Panc1 (cell line): ENCODE results near the gene OMD. TPM values are rescaled to one million over a fixed set of nuclear protein-coding genes. Genes with fewer than 3 reads are reported as not detected.

Experiments
- ATAC-seq: fragments of 200-7000 bp; cut with Tn5 transposase; 2 replicates; pipeline ENCODE4 v1.9.1; 2020; ENCODE audit warnings: mild to moderate bottlenecking, moderate library complexity
- BruUV-seq: library from RNA; stranded (reverse); fragments of 400-500 nt; replicated peaks from 2 replicates; lab custom pipeline; 2021; lab: Mats Ljungman, UMichigan
- CTCF ChIA-PET: fragments of 300-600 bp; sonication (Branson Sonifier 250); formaldehyde crosslinking; loops from one replicate; lab custom pipeline; 2022; ENCODE audit warnings: antibody characterized with exemption; lab: Charles Lee
- POLR2A ChIA-PET: fragments of 300-600 bp; sonication (Branson Sonifier 250); formaldehyde crosslinking; loops from one replicate; lab custom pipeline; 2022; ENCODE audit warnings: antibody characterized with exemption; lab: Charles Lee
- DNase-seq: peaks from one replicate; pipeline ENCODE4 v3.0.0-alpha.2; 2010; ENCODE audit warnings: low read depth, low spot score
- H3K27ac ChIP-seq: 2 replicates; pipeline ENCODE4 v1.5.1; 2011; ENCODE audit warnings: mild to moderate bottlenecking, low read length, inconsistent platforms
- H3K27me3 ChIP-seq: fragments of 200-500 bp; sonication (Bioruptor generic); 2 replicates; pipeline ENCODE4 v1.6.0; 2014; ENCODE audit warnings: low read length, inconsistent platforms; ENCODE audit not compliant: control insufficient read depth, insufficient read depth
- H3K36me3 ChIP-seq: fragments of 200-500 bp; sonication (Bioruptor generic); 2 replicates; pipeline ENCODE4 v1.5.1; 2014; ENCODE audit warnings: inconsistent platforms, mild to moderate bottlenecking, low read length, moderate library complexity; ENCODE audit not compliant: control insufficient read depth, insufficient read depth
- H3K4me1 ChIP-seq: 2 replicates; pipeline ENCODE4 v1.5.1; 2011; ENCODE audit warnings: inconsistent platforms, mild to moderate bottlenecking, low read length, moderate library complexity; ENCODE audit not compliant: control insufficient read depth, insufficient read depth
- H3K4me3 ChIP-seq, 2 experiments: 2 replicates each; pipeline ENCODE4 v1.5.1; 2011 to 2012; ENCODE audit warnings: low read depth in 2 of 2, low read length in 2 of 2, mild to moderate bottlenecking in 2 of 2, inconsistent platforms in 1 of 2, moderate library complexity in 1 of 2
- H3K9me3 ChIP-seq: fragments of 200-500 bp; sonication (Bioruptor generic); 2 replicates; pipeline ENCODE4 v1.5.1; 2014; ENCODE audit warnings: low read depth, mild to moderate bottlenecking, inconsistent platforms, low read length, moderate library complexity; ENCODE audit not compliant: control insufficient read depth, insufficient read depth
- POLR2AphosphoS5 ChIP-seq: IDR thresholded peaks from 2 replicates; pipeline ENCODE4 v1.6.1; 2012; ENCODE audit warnings: mild to moderate bottlenecking, low read depth, low read length, moderate library complexity
- SIN3A ChIP-seq: IDR thresholded peaks from 2 replicates; pipeline ENCODE4 v1.6.1; 2012; ENCODE audit warnings: low read depth, mild to moderate bottlenecking, low read length, moderate library complexity, borderline replicate concordance; ENCODE audit not compliant: insufficient read depth
- TCF7L2 ChIP-seq: IDR thresholded peaks from 2 replicates; pipeline ENCODE4 v1.6.1; 2011; ENCODE audit warnings: mild to moderate bottlenecking, low read depth, low read length, inconsistent platforms
- in situ Hi-C: cut with HindIII; loops from 2 replicates; pipeline ENCODE4 v1.10.0; 2016; ENCODE audit warnings: low sequenced_read_pairs, low pct_unique_long_range_greater_than_20kb
- intact Hi-C: fragments of 100-400 bp; cut with micrococcal nuclease; formaldehyde crosslinking; loops from one replicate; pipeline ENCODE4 v1.10.0; 2022; ENCODE audit not compliant: unreplicated experiment
- total RNA-seq: library from RNA; stranded (reverse); gene quantifications from one replicate; pipeline ENCODE4 v1.2.1, GENCODE V29; 2021; ENCODE audit not compliant: unreplicated experiment
- TF ChIP-seq, protein P1 (sequence below): fragments of 450-650 bp; IDR thresholded peaks from 2 replicates; pipeline ENCODE4 v1.5.1; 2017; ENCODE audit warnings: mild to moderate bottlenecking
- TF ChIP-seq, protein P2 (sequence below), 2 experiments: IDR thresholded peaks; 2 replicates each; pipeline ENCODE4 v1.6.1; 2011 to 2012; ENCODE audit warnings: low read depth in 2 of 2, control low read depth in 1 of 2, low read length in 1 of 2, mild to moderate bottlenecking in 1 of 2, moderate library complexity in 1 of 2; ENCODE audit not compliant: insufficient read depth in 1 of 2

The OMD gene
- total RNA-seq, 1 experiment from 2014 or later, result not detected

DNA sequence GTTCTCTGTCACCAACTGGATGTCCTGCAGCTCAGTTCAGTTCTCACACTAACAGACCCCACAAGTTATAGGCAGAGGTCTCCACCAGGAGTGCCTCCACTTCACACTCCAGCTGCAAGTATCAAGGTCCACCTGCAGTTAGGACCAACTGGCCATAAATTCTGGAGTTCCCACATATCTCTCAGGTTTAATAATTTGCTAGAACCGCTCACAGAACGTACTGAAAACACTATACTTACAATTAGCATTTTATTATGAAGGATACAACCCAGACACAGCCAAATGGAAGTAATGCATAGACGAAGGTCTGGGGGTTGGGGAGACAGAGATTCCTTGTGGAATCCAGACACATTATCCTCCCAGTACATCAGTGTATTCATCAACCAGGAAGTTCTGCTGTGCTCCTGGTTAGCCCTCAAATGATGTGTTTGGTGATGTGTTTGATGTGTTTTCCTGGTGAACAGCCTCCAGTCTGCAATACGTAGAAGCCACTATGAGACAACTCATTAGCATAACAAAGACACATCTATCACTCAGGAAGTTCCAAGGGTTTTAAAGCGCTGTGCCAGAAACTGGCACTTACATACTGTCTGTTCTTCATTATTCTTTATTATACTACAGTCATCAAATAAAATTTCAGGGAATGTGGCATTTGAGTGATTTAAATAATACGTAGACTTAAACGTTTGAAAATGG lies 45.3 kb downstream of the OMD start:
- DNase-seq (no peak), ATAC-seq (no peak)
- no peaks in the 10 kb centered on the region for H3K27me3 ChIP-seq
- no peaks in the 10 kb centered on the region for H3K9me3 ChIP-seq
- no peaks in the 10 kb centered on the region; the same call in 1 of the 2 replicates for H3K36me3 ChIP-seq
- ChIA-PET POLR2A (no interaction called here), CTCF (no interaction called here)
- TF ChIP-seq TCF7L2 (no peak), POLR2AphosphoS5 (no peak), SIN3A (no peak)
- TF ChIP-seq, protein P1, sequence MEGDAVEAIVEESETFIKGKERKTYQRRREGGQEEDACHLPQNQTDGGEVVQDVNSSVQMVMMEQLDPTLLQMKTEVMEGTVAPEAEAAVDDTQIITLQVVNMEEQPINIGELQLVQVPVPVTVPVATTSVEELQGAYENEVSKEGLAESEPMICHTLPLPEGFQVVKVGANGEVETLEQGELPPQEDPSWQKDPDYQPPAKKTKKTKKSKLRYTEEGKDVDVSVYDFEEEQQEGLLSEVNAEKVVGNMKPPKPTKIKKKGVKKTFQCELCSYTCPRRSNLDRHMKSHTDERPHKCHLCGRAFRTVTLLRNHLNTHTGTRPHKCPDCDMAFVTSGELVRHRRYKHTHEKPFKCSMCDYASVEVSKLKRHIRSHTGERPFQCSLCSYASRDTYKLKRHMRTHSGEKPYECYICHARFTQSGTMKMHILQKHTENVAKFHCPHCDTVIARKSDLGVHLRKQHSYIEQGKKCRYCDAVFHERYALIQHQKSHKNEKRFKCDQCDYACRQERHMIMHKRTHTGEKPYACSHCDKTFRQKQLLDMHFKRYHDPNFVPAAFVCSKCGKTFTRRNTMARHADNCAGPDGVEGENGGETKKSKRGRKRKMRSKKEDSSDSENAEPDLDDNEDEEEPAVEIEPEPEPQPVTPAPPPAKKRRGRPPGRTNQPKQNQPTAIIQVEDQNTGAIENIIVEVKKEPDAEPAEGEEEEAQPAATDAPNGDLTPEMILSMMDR, result no peak
- TF ChIP-seq, protein P2, sequence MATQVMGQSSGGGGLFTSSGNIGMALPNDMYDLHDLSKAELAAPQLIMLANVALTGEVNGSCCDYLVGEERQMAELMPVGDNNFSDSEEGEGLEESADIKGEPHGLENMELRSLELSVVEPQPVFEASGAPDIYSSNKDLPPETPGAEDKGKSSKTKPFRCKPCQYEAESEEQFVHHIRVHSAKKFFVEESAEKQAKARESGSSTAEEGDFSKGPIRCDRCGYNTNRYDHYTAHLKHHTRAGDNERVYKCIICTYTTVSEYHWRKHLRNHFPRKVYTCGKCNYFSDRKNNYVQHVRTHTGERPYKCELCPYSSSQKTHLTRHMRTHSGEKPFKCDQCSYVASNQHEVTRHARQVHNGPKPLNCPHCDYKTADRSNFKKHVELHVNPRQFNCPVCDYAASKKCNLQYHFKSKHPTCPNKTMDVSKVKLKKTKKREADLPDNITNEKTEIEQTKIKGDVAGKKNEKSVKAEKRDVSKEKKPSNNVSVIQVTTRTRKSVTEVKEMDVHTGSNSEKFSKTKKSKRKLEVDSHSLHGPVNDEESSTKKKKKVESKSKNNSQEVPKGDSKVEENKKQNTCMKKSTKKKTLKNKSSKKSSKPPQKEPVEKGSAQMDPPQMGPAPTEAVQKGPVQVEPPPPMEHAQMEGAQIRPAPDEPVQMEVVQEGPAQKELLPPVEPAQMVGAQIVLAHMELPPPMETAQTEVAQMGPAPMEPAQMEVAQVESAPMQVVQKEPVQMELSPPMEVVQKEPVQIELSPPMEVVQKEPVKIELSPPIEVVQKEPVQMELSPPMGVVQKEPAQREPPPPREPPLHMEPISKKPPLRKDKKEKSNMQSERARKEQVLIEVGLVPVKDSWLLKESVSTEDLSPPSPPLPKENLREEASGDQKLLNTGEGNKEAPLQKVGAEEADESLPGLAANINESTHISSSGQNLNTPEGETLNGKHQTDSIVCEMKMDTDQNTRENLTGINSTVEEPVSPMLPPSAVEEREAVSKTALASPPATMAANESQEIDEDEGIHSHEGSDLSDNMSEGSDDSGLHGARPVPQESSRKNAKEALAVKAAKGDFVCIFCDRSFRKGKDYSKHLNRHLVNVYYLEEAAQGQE (IDR thresholded peaks at IDR 0.05; ENCODE audit: insufficient read depth in 1 of 2, low read depth in 2 of 2, low read length in 1 of 2), result no peak
- in situ Hi-C loops, result no loop called here
- intact Hi-C loops, result no loop called here
- no peak overlapping the region for H3K4me3 ChIP-seq
- H3K4me1 ChIP-seq, result no peaks in the 10 kb centered on the region
- no TSS peak for BruUV-seq
- H3K27ac ChIP-seq, result no peak overlapping the region

DNA sequence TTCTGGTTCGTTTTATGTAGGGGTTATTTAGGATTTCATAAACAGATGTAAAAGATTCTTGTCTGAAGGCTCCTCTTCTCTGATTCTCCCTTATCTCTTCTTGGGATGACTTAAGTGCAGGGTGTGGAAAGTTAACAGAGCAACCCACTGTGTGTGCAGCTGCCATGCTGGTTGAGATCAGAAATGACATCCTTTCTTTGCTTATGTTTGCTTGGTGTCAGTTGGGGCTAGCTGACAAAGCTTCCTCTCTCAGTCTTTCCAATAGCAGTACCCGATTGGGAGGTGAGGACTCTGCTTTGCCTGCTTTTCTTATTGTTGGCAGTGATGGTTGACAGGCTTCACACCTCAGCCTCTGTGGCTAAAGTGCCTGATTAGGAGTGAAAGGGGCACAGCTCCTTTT lies 46.4 kb downstream of the OMD start:
- in situ Hi-C loops (no loop called here), intact Hi-C loops (no loop called here)
- DNase-seq (no peak), ATAC-seq (no peak)
- Histone ChIP-seq H3K27ac (no peak overlapping the region), H3K27me3 (no peaks in the 10 kb centered on the region), H3K36me3 (no peaks in the 10 kb centered on the region; the same call in 1 of the 2 replicates), H3K4me3 (no peak overlapping the region), H3K4me1 (no peaks in the 10 kb centered on the region), H3K9me3 (peaks cover under 1% of the 10 kb centered on the region; the same call in 1 of the 2 replicates)
- POLR2A ChIA-PET, result no interaction called here
- no TSS peak for BruUV-seq
- TF ChIP-seq SIN3A, result no peak
- TF ChIP-seq, protein P2 (IDR thresholded peaks at IDR 0.05; ENCODE audit: insufficient read depth in 1 of 2, low read depth in 2 of 2, low read length in 1 of 2), result no peak
- no peak for TF ChIP-seq POLR2AphosphoS5
- TF ChIP-seq TCF7L2, result no peak
- TF ChIP-seq, protein P1, result no peak
- CTCF ChIA-PET, result no interaction called here
